Esophagus muscularis mucosa (tissue), 4 donors: Measurements from ENCODE around the gene SNRNP70. TPM values are rescaled to one million over a fixed set of nuclear protein-coding genes. Genes with fewer than 3 reads are reported as not detected.

ENCODE experiments used
- DNase-seq: peaks from one replicate; pipeline ENCODE4 v3.0.0-alpha.2; 2017; ENCODE audit errors: extremely low spot score
- H3K27ac ChIP-seq, 4 donors: fragments of 200-600 bp; sonication (generic); replicated peaks in 1 of 4; 1 replicate in 3 of 4; 2 replicates in 1 of 4; pipeline ENCODE4 v1.5.1; 2016 to 2019; ENCODE audit warnings: mild to moderate bottlenecking in 1 of 4
- H3K27me3 ChIP-seq, 4 donors: fragments of 200-600 bp; sonication (generic); one replicate each; pipeline versions ENCODE4 v1.5.1 to v1.6.0; 2016 to 2019
- H3K36me3 ChIP-seq, 4 donors: fragments of 200-600 bp; sonication (generic); one replicate each; pipeline ENCODE4 v1.5.1; 2016 to 2019
- H3K4me1 ChIP-seq, 4 donors: fragments of 200-600 bp; sonication (generic); one replicate each; pipeline ENCODE4 v1.5.1; 2016 to 2019
- H3K4me3 ChIP-seq, 4 donors: fragments of 200-600 bp; sonication (generic); 1 replicate in 2 of 4; 2 replicates in 2 of 4; pipeline ENCODE4 v1.5.1; 2016 to 2019; ENCODE audit warnings: mild to moderate bottlenecking in 4 of 4, moderate library complexity in 1 of 4
- H3K9me3 ChIP-seq, 4 donors: fragments of 200-600 bp; sonication (generic); 1 replicate in 3 of 4; 2 replicates in 1 of 4; pipeline ENCODE4 v1.5.1; 2016 to 2019
- CTCF ChIP-seq, 3 experiments: fragments of 200-600 bp in 2 of 3; fragments of 450-650 bp in 1 of 3; sonication (generic) in 2 of 3; IDR thresholded peaks; one replicate each; pipeline ENCODE4 v1.5.1; 2017 to 2019; ENCODE audit warnings: antibody characterized with exemption in 3 of 3, mild to moderate bottlenecking in 2 of 3, moderate library complexity in 1 of 3
- EP300 ChIP-seq: sonication (generic); formaldehyde crosslinking; IDR thresholded peaks from one replicate; pipeline ENCODE4 v1.6.1; 2017; ENCODE audit warnings: antibody characterized with exemption
- POLR2A ChIP-seq: fragments of 450-650 bp; IDR thresholded peaks from one replicate; pipeline ENCODE4 v1.6.1; 2017; ENCODE audit warnings: antibody characterized with exemption, moderate library complexity, mild to moderate bottlenecking, low read depth
- POLR2AphosphoS5 ChIP-seq, 2 donors: sonication (generic); formaldehyde crosslinking; IDR thresholded peaks; one replicate each; pipeline ENCODE4 v1.6.1; 2017; ENCODE audit warnings: antibody characterized with exemption in 2 of 2
- WGBS: methylation state at CpG from one replicate; pipeline ENCODE4 v1.1.5; 2018; 5-methylcytosine and 5-hydroxymethylcytosine counted together
- intact Hi-C: fragments of 100-400 bp; cut with DNase I; formaldehyde crosslinking; loops from one replicate; pipeline ENCODE4 v1.15.1; 2023
- total RNA-seq, 4 donors: library from RNA; depleted of rRNA; stranded (reverse); fragments of >200 nt; gene quantifications; one replicate each; pipeline versions ENCODE4 v1.1.0 to v1.2.1, GENCODE V29; 2016

Gene SNRNP70
- total RNA-seq, 4 donors from 2014 or later: 101 to 209 (median 145) TPM

GRCh38 chr19:49150944-49151243, 65.6 kb downstream of the SNRNP70 start:
- Histone ChIP-seq H3K27ac (peak overlapping the region; percentile 80 to 87 (median 87)), H3K27me3 (no peaks in the 10 kb centered on the region), H3K4me1 (peaks cover 27 to 46% (median 45%) of the 10 kb centered on the region in 4 donors), H3K9me3 (no peaks in the 10 kb centered on the region), H3K36me3 (no peaks in the 10 kb centered on the region), H3K4me3 (peak overlapping the region; percentile 65 to 88 (median 70))
- intact Hi-C loops: loop anchor here (5.0 kb wide), 1 partner anchor 46 kb away; no protein-coding TSS in a partner anchor
- DNase-seq: no peak
- no peak for TF ChIP-seq CTCF (IDR thresholded peaks at IDR 0.05)
- no peak for TF ChIP-seq POLR2A
- no peak for TF ChIP-seq EP300
- no peak for TF ChIP-seq POLR2AphosphoS5 (IDR thresholded peaks at IDR 0.05)
- WGBS: 11% methylated on average over 12 of the region's 16 CpGs

- H3K27me3 ChIP-seq: no peaks in the 10 kb centered on the region
- H3K9me3 ChIP-seq: no peaks in the 10 kb centered on the region
- no peaks in the 10 kb centered on the region for H3K36me3 ChIP-seq
- no peak for DNase-seq
- peaks cover 21 to 40% (median 39%) of the 10 kb centered on the region in 4 donors for H3K4me1 ChIP-seq
- H3K4me3 ChIP-seq: peak overlapping the region; percentile 65 to 88 (median 70)
- WGBS: 7% methylated on average over 38 of the region's 45 CpGs
- H3K27ac ChIP-seq: peak overlapping the region in 3 of 4 donors; percentile 87
- TF ChIP-seq POLR2A (no peak), POLR2AphosphoS5 (IDR thresholded peaks at IDR 0.05) (peak in 1 of 2 donors; percentile 15), EP300 (no peak), CTCF (IDR thresholded peaks at IDR 0.05) (no peak)
- intact Hi-C loops: loop anchor here (5.0 kb wide), 1 partner anchor 46 kb away; no protein-coding TSS in a partner anchor
These were observed 66.2 kb downstream of the SNRNP70 start for GRCh38 chr19:49151267-49152118.

- peak overlapping the region in 2 of 4 donors; percentile 71 to 88 for H3K4me3 ChIP-seq
- intact Hi-C loops: loop anchor here (5.0 kb wide), 1 partner anchor 45 kb away; no protein-coding TSS in a partner anchor
- WGBS: 40% methylated on average over 5 of the region's 10 CpGs
- no peaks in the 10 kb centered on the region for H3K36me3 ChIP-seq
- H3K27me3 ChIP-seq: no peaks in the 10 kb centered on the region
- TF ChIP-seq POLR2AphosphoS5 (IDR thresholded peaks at IDR 0.05) (no peak), EP300 (no peak), CTCF (IDR thresholded peaks at IDR 0.05) (no peak), POLR2A (no peak)
- peaks cover 21 to 39% (median 38%) of the 10 kb centered on the region in 4 donors for H3K4me1 ChIP-seq
- no peak for DNase-seq
- H3K27ac ChIP-seq: peak overlapping the region in 3 of 4 donors; percentile 87
- no peaks in the 10 kb centered on the region for H3K9me3 ChIP-seq
These were observed 66.9 kb downstream of the SNRNP70 start for GRCh38 chr19:49152119-49152550.

GRCh38 chr19:49153167-49153809, 68.0 kb downstream of the SNRNP70 start:
- TF ChIP-seq POLR2A (no peak), CTCF (IDR thresholded peaks at IDR 0.05) (no peak), EP300 (no peak), POLR2AphosphoS5 (IDR thresholded peaks at IDR 0.05) (no peak)
- intact Hi-C loops: loop anchor here (5.0 kb wide), 1 partner anchor 44 kb away; no protein-coding TSS in a partner anchor
- WGBS: 89% methylated on average over 10 of the region's 10 CpGs
- Histone ChIP-seq H3K4me3 (no peak overlapping the region), H3K27ac (no peak overlapping the region), H3K27me3 (no peaks in the 10 kb centered on the region), H3K4me1 (peaks cover 25 to 50% (median 46%) of the 10 kb centered on the region in 4 donors), H3K9me3 (no peaks in the 10 kb centered on the region), H3K36me3 (no peaks in the 10 kb centered on the region)
- no peak for DNase-seq
